GM12865 (cell line): Measurements from ENCODE around the gene REXO1.

ENCODE experiments used
- DNase-seq: peaks from one replicate; pipeline ENCODE4 v3.0.0; 2010; ENCODE audit warnings: low read depth
- H3K4me3 ChIP-seq: 2 replicates; pipeline ENCODE4 v1.5.1; 2011; ENCODE audit warnings: mild to moderate bottlenecking, low read depth, low read length, control low read depth
- CTCF ChIP-seq: IDR thresholded peaks from 2 replicates; pipeline ENCODE4 v1.5.1; 2011; ENCODE audit warnings: low read length, control low read depth, low read depth, inconsistent platforms; ENCODE audit not compliant: insufficient read depth; ENCODE audit errors: missing control alignments

Gene REXO1

DNA sequence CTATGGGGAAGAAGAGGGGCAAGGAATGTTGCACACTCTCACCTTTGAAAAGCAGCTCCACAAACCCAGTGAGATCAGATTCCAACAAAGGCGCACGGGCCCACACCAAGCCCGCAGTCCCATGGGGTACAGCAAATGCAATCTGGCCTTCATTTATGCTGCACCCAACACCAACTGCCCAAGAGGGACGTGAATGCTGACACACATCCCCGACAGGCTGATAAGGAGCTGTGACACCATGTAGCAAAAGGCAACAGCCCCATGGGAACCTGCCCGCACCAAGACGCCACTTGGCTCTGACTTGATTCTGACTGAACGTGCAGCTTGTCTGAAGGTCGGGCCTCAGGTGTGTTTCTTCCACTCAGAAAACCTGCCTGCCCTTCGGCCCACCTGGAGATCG, 17.3 kb downstream of the REXO1 start:
- no peak for DNase-seq
- no peak for TF ChIP-seq CTCF
- no peak overlapping the region for H3K4me3 ChIP-seq

- H3K4me3 ChIP-seq: no peak overlapping the region
- TF ChIP-seq CTCF: no peak
- no peak for DNase-seq
Observed at GRCh38 chr19:1830568-1830967, 17.7 kb downstream of the REXO1 start.

DNA sequence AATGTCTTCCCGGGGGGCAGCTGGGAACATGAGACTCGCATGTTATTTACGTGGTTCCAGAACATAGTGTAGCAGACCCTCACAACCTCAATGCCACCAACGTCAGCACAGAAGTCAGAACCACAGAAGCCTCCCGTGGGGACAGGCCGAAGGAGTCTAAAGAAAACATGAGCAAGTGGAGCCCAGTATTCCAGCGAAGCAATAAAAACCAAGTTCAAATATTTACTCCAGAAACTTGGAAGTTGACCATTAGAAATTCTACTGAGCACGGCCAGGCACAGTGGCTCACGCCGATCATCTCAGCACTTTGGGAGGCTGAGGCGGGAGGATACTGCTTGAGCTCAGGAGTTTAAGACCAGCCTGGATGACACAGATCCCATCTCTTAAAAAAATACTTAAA, 18.3 kb downstream of the REXO1 start:
- H3K4me3 ChIP-seq: no peak overlapping the region
- no peak for DNase-seq
- TF ChIP-seq CTCF: no peak

- TF ChIP-seq CTCF: no peak
- no peak overlapping the region for H3K4me3 ChIP-seq
- DNase-seq: no peak
Observed at GRCh38 chr19:1828279-1829238, 19.7 kb downstream of the REXO1 start.

- no peak overlapping the region for H3K4me3 ChIP-seq
- no peak for TF ChIP-seq CTCF
- no peak for DNase-seq
Observed at GRCh38 chr19:1827566-1828278, 20.6 kb downstream of the REXO1 start.

DNA sequence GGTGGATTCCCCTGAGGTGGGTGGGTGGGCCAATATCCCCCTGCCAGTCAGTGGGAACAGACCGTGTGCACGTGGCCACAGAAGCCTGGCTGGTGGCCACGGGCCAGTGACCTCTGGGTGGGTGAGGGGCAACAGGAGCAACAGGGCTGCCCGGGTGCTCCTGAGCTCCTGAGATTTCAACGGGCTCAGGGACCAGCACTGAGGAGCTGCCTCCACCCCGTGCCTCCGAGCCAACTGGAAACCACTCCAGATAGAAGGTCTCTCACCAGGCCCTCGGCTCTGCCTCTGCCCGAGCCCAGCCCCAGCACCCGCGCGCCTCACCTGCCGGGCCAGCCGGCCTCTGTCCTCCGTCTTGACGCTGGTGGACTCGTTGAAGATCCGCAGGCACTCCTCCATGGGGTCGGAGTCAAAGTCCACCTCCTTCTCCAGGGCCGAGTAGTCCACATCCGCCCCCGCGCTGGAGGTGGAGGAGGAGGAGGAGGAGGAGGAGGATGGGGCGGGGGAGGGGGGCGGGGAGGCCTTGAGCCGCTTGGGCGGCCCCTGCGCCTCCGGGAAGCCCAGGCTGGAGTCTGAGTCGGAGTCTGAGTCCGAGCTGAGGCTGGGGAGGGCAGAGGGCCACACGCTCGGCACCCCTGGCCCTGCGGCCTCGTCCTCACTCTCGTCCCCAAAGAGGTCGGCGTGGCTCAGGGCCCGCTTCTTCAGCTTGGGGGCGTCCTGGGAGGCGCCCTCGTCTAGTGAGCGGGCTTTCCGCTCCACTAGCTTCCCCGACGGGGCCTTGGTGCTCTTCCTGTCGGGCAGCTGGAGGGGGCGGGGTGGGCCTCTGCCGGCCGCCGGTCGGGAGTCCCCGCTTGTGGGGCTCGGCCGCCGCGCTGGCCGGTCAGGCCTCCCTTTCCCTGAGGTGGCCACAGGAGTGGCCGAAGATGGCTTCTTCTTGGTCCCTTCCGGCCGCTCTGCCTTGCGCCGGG, 21.4 kb downstream of the REXO1 start:
- DNase-seq: no peak
- H3K4me3 ChIP-seq: no peak overlapping the region
- no peak for TF ChIP-seq CTCF
